ENCODE measurements around the gene TMEM165. TPM values are rescaled to one million over a fixed set of nuclear protein-coding genes. Genes with fewer than 3 reads are reported as not detected.

The TMEM165 gene
- total RNA-seq, 2 experiments from 2014 or later, result 44.8 to 46.0 TPM

- no peak for ATAC-seq (ENCODE audit: poor library complexity)
These were observed 15.2 kb upstream of the TMEM165 start for GRCh38 chr4:55380576-55380975.

GRCh38 chr4:55381502-55381901, 14.3 kb upstream of the TMEM165 start:
- Mint-ChIP-seq H3K27ac (no peak overlapping the region), H3K27me3 (no peaks in the 10 kb centered on the region), H3K4me3 (no peak overlapping the region), H3K9me3 (no peaks in the 10 kb centered on the region), H3K36me3 (ENCODE audit: low read depth) (no peaks in the 10 kb centered on the region), H3K4me1 (ENCODE audit: low read depth) (no peaks in the 10 kb centered on the region)
- Histone ChIP-seq H3K9me3 (ENCODE audit: control insufficient read depth in 1 of 2, insufficient read depth in 1 of 2, low read length in 2 of 2) (no peaks in the 10 kb centered on the region), H3K27ac (ENCODE audit: low read depth in 1 of 2, low read length in 2 of 2) (no peak overlapping the region), H3K36me3 (ENCODE audit: insufficient read depth, low read length) (no peaks in the 10 kb centered on the region), H3K4me3 (ENCODE audit: low read length) (no peak overlapping the region), H3K4me1 (ENCODE audit: insufficient read depth, low read length) (no peaks in the 10 kb centered on the region), H3K27me3 (ENCODE audit: control insufficient read depth in 1 of 2, insufficient read depth in 2 of 2, low read length in 2 of 2) (no peaks in the 10 kb centered on the region)
- no peak for TF ChIP-seq CTCF (IDR thresholded peaks at IDR 0.05)
- ATAC-seq (ENCODE audit: poor library complexity) (no peak), DNase-seq (no peak)
- POLR2A ChIA-PET, result no interaction called here
- intact Hi-C loops (cut with DNase I, micrococcal nuclease), result no loop called here
- CTCF ChIA-PET, result no interaction called here

More at GRCh38 chr4:55380576-55380975, 15.2 kb upstream of the TMEM165 start:
- no peaks in the 10 kb centered on the region for H3K4me1 Mint-ChIP-seq (ENCODE audit: low read depth)
- no peaks in the 10 kb centered on the region for H3K9me3 Mint-ChIP-seq
- intact Hi-C loops (cut with DNase I, micrococcal nuclease), result no loop called here
- no peak overlapping the region for H3K27ac ChIP-seq (ENCODE audit: low read depth in 1 of 2, low read length in 2 of 2)
- no peaks in the 10 kb centered on the region for H3K4me1 ChIP-seq (ENCODE audit: insufficient read depth, low read length)
- no peak for DNase-seq
- H3K36me3 ChIP-seq (ENCODE audit: insufficient read depth, low read length), result no peaks in the 10 kb centered on the region
- no peaks in the 10 kb centered on the region for H3K9me3 ChIP-seq (ENCODE audit: control insufficient read depth in 1 of 2, insufficient read depth in 1 of 2, low read length in 2 of 2)
- CTCF ChIA-PET, result no interaction called here
- H3K36me3 Mint-ChIP-seq (ENCODE audit: low read depth), result no peaks in the 10 kb centered on the region
- H3K4me3 ChIP-seq (ENCODE audit: low read length), result no peak overlapping the region
- H3K27me3 Mint-ChIP-seq, result no peaks in the 10 kb centered on the region
- TF ChIP-seq CTCF (IDR thresholded peaks at IDR 0.05), result no peak
- no peak overlapping the region for H3K4me3 Mint-ChIP-seq
- H3K27me3 ChIP-seq (ENCODE audit: control insufficient read depth in 1 of 2, insufficient read depth in 2 of 2, low read length in 2 of 2), result no peaks in the 10 kb centered on the region
- POLR2A ChIA-PET, result no interaction called here
- H3K27ac Mint-ChIP-seq, result no peak overlapping the region

GRCh38 chr4:55382488-55383003, 13.2 kb upstream of the TMEM165 start:
- H3K36me3 ChIP-seq (ENCODE audit: insufficient read depth, low read length), result no peaks in the 10 kb centered on the region
- no peaks in the 10 kb centered on the region for H3K4me1 Mint-ChIP-seq (ENCODE audit: low read depth)
- DNase-seq, result no peak
- no peak overlapping the region for H3K27ac Mint-ChIP-seq
- ChIA-PET POLR2A (no interaction called here), CTCF (no interaction called here)
- no peaks in the 10 kb centered on the region for H3K4me1 ChIP-seq (ENCODE audit: insufficient read depth, low read length)
- ATAC-seq (ENCODE audit: poor library complexity), result no peak
- H3K27me3 ChIP-seq (ENCODE audit: control insufficient read depth in 1 of 2, insufficient read depth in 2 of 2, low read length in 2 of 2), result no peaks in the 10 kb centered on the region
- no peak overlapping the region for H3K4me3 ChIP-seq (ENCODE audit: low read length)
- no peak for TF ChIP-seq CTCF (IDR thresholded peaks at IDR 0.05)
- no peaks in the 10 kb centered on the region for H3K27me3 Mint-ChIP-seq
- H3K9me3 ChIP-seq (ENCODE audit: control insufficient read depth in 1 of 2, insufficient read depth in 1 of 2, low read length in 2 of 2), result no peaks in the 10 kb centered on the region
- H3K4me3 Mint-ChIP-seq, result no peak overlapping the region
- H3K36me3 Mint-ChIP-seq (ENCODE audit: low read depth), result no peaks in the 10 kb centered on the region
- H3K27ac ChIP-seq (ENCODE audit: low read depth in 1 of 2, low read length in 2 of 2), result no peak overlapping the region
- no peaks in the 10 kb centered on the region for H3K9me3 Mint-ChIP-seq
- intact Hi-C loops (cut with DNase I, micrococcal nuclease), result no loop called here

All from CD4-positive, alpha-beta T cell (primary cell).